Measurements from ENCODE around the gene PLCB4.

The PLCB4 gene

GRCh38 chr20:9506280-9506821 is 437.5 kb downstream of the PLCB4 start:
- no peaks in the 10 kb centered on the region for H3K36me3 ChIP-seq (ENCODE audit: control insufficient read depth, insufficient read depth, low read length)
- H3K27me3 ChIP-seq (ENCODE audit: control insufficient read depth, insufficient read depth, low read length) = peaks cover 84% of the 10 kb centered on the region
- peaks cover 2% of the 10 kb centered on the region; the same call in 1 of the 2 replicates for H3K9me3 ChIP-seq (ENCODE audit: control insufficient read depth, insufficient read depth, low read length)
- no peak overlapping the region for H3K9ac ChIP-seq (ENCODE audit: low read depth, low read length)
- H3K4me1 ChIP-seq (ENCODE audit: control insufficient read depth, insufficient read depth, low read length) = peaks cover 29% of the 10 kb centered on the region
- peak overlapping the region; percentile 49 for H3K4me3 ChIP-seq (ENCODE audit: low read depth, low read length)
- H3K27ac ChIP-seq (ENCODE audit: low read depth, low read length) = no peak overlapping the region

DNA sequence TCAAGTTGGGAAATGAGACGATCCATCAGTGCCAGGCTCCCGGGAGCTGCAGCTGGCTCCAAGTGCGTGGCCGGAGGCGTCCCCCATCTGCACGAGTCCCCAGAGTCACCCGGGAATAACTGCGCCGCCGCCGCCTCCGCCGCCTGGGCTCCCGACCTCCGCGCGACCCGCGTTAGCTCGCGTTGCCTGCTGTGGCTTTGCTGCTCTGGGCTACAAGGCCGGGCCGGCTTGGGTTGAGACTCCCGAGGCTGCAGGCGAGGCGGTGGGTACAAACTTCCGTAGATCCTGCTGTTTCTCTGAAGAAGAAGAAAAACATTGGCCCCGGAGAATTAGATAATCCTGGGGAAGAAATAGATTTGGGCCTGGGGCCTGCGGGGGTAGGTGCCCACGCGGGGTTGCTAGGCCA is 438.1 kb downstream of the PLCB4 start:
- H3K27ac ChIP-seq (ENCODE audit: low read depth, low read length) = no peak overlapping the region
- H3K9ac ChIP-seq (ENCODE audit: low read depth, low read length) = no peak overlapping the region
- H3K9me3 ChIP-seq (ENCODE audit: control insufficient read depth, insufficient read depth, low read length) = peaks cover 2% of the 10 kb centered on the region; the same call in 1 of the 2 replicates
- H3K4me1 ChIP-seq (ENCODE audit: control insufficient read depth, insufficient read depth, low read length) = peaks cover 29% of the 10 kb centered on the region
- no peaks in the 10 kb centered on the region for H3K36me3 ChIP-seq (ENCODE audit: control insufficient read depth, insufficient read depth, low read length)
- H3K27me3 ChIP-seq (ENCODE audit: control insufficient read depth, insufficient read depth, low read length) = peaks cover 89% of the 10 kb centered on the region
- peak overlapping the region; percentile 49 for H3K4me3 ChIP-seq (ENCODE audit: low read depth, low read length)

DNA sequence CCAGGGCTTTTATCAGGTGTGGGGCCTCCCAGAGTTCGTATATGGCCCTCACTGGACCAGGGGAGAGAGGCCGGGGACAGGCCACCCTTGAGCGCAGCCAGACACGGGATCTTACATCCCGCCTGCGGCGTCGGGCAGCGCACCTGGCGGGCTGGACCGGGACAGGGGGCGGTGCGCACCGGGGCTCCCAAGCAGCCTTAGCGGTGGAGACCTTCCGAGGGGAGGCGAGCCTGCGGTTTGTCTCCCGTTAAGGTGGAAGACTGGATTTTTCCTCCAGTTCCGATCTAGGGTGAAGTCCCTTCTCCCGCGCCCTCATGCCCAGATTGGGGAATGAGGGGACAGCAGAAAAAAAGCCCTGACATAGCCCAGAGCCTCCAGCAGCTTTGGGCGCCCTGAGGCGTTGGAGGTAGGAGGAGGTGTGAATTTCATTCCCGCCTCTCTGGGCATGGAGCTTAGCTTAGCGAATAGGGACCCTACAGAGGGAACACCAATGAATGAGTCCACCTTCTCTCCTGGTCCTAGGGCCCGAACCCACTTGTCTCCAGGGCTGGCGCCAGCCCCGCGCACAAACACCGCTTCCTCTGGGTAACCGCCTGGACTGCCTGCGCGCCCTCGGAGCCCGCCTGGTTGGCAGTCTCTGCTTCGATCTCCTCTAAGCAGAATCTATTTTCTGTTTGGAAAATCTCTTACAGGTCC is 438.8 kb downstream of the PLCB4 start:
- Histone ChIP-seq H3K4me3 (ENCODE audit: low read depth, low read length) (peak overlapping the region; percentile 40), H3K9ac (ENCODE audit: low read depth, low read length) (no peak overlapping the region), H3K9me3 (ENCODE audit: control insufficient read depth, insufficient read depth, low read length) (peaks cover 2% of the 10 kb centered on the region; the same call in 1 of the 2 replicates), H3K27me3 (ENCODE audit: control insufficient read depth, insufficient read depth, low read length) (peaks cover 96% of the 10 kb centered on the region), H3K36me3 (ENCODE audit: control insufficient read depth, insufficient read depth, low read length) (no peaks in the 10 kb centered on the region), H3K27ac (ENCODE audit: low read depth, low read length) (no peak overlapping the region), H3K4me1 (ENCODE audit: control insufficient read depth, insufficient read depth, low read length) (peaks cover 29% of the 10 kb centered on the region)

DNA sequence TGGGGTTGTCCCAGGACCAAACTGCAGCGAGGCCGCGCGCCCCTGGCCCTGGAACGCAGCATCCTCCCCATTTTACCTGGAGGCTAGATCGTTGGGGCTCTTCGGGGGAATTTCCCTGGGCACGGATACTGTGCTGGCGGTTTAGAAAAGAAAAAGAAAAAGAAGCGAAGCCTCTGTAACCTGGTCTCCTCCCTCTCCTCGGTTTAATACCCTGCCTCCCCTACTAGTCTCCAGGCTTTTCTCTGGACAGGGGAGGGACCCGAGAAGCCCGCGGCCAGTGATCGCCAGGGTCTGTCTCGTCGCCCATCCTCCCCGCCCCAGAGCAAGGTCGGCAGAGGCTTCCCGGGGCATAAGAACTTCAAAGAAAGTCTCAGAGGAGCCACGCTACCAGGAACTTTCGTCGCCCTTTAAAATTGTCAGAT is 439.4 kb downstream of the PLCB4 start:
- no peaks in the 10 kb centered on the region for H3K36me3 ChIP-seq (ENCODE audit: control insufficient read depth, insufficient read depth, low read length)
- H3K27ac ChIP-seq (ENCODE audit: low read depth, low read length) = no peak overlapping the region
- peaks cover 29% of the 10 kb centered on the region for H3K4me1 ChIP-seq (ENCODE audit: control insufficient read depth, insufficient read depth, low read length)
- peak overlapping the region; percentile 40 for H3K4me3 ChIP-seq (ENCODE audit: low read depth, low read length)
- H3K9me3 ChIP-seq (ENCODE audit: control insufficient read depth, insufficient read depth, low read length) = peaks cover 2% of the 10 kb centered on the region; the same call in 1 of the 2 replicates
- peaks cover 99% of the 10 kb centered on the region for H3K27me3 ChIP-seq (ENCODE audit: control insufficient read depth, insufficient read depth, low read length)
- no peak overlapping the region for H3K9ac ChIP-seq (ENCODE audit: low read depth, low read length)

- H3K9ac ChIP-seq (ENCODE audit: low read depth, low read length) = no peak overlapping the region
- peaks cover 2% of the 10 kb centered on the region; the same call in 1 of the 2 replicates for H3K9me3 ChIP-seq (ENCODE audit: control insufficient read depth, insufficient read depth, low read length)
- H3K4me1 ChIP-seq (ENCODE audit: control insufficient read depth, insufficient read depth, low read length) = peaks cover 32% of the 10 kb centered on the region
- H3K4me3 ChIP-seq (ENCODE audit: low read depth, low read length) = peak overlapping the region; percentile 40
- no peak overlapping the region for H3K27ac ChIP-seq (ENCODE audit: low read depth, low read length)
- H3K36me3 ChIP-seq (ENCODE audit: control insufficient read depth, insufficient read depth, low read length) = no peaks in the 10 kb centered on the region
- H3K27me3 ChIP-seq (ENCODE audit: control insufficient read depth, insufficient read depth, low read length) = peaks cover 100% of the 10 kb centered on the region
Measured at GRCh38 chr20:9508696-9509178, 439.9 kb downstream of the PLCB4 start.

DNA sequence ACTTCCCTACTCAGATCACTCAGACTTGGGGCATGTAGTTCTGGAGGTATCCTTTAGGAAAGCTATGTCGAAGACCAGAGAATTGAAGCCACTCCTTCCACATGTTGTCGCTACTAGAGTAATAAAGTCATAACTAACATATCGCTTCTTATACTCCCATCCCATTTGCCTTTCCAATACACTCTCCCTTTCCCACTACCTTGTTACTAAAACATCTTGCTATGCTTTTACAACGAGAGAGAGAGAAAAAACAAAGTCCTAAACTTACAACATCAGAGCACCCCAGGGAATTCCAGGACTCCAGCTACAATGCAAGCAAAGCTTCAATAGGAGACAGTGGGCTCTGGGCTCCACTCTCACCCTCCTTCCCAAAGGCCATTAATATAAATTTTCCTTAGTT is 440.4 kb downstream of the PLCB4 start:
- peaks cover 34% of the 10 kb centered on the region for H3K4me1 ChIP-seq (ENCODE audit: control insufficient read depth, insufficient read depth, low read length)
- H3K36me3 ChIP-seq (ENCODE audit: control insufficient read depth, insufficient read depth, low read length) = no peaks in the 10 kb centered on the region
- H3K27ac ChIP-seq (ENCODE audit: low read depth, low read length) = no peak overlapping the region
- peaks cover 100% of the 10 kb centered on the region for H3K27me3 ChIP-seq (ENCODE audit: control insufficient read depth, insufficient read depth, low read length)
- no peak overlapping the region for H3K9ac ChIP-seq (ENCODE audit: low read depth, low read length)
- peaks cover 2% of the 10 kb centered on the region; the same call in 1 of the 2 replicates for H3K9me3 ChIP-seq (ENCODE audit: control insufficient read depth, insufficient read depth, low read length)
- peak overlapping the region; percentile 40 for H3K4me3 ChIP-seq (ENCODE audit: low read depth, low read length)

- no peaks in the 10 kb centered on the region for H3K36me3 ChIP-seq (ENCODE audit: control insufficient read depth, insufficient read depth, low read length)
- H3K27ac ChIP-seq (ENCODE audit: low read depth, low read length) = no peak overlapping the region
- no peak overlapping the region for H3K9ac ChIP-seq (ENCODE audit: low read depth, low read length)
- H3K4me1 ChIP-seq (ENCODE audit: control insufficient read depth, insufficient read depth, low read length) = peaks cover 39% of the 10 kb centered on the region
- no peak overlapping the region for H3K4me3 ChIP-seq (ENCODE audit: low read depth, low read length)
- H3K9me3 ChIP-seq (ENCODE audit: control insufficient read depth, insufficient read depth, low read length) = peaks cover 2% of the 10 kb centered on the region; the same call in 1 of the 2 replicates
- peaks cover 100% of the 10 kb centered on the region for H3K27me3 ChIP-seq (ENCODE audit: control insufficient read depth, insufficient read depth, low read length)
Measured at GRCh38 chr20:9510911-9511310, 442.0 kb downstream of the PLCB4 start.

DNA sequence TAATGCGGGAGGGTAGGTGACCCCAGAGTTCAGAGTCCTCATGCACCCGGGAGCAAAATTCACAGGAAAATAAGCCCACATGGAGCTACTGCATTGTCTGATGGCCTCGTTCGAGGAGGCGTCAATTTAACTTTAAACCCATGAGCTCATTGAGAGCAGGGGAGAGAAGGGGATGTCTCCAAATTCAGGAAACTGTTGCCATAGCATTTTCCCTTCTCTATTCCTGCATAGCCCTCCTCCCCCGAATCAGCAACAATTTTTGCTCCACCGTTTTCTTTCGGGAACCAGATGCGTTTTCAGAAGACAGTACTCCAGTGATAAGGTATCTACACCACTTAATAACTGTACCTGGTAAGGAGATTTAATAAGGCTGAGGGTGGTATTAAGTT is 445.2 kb downstream of the PLCB4 start:
- H3K27ac ChIP-seq (ENCODE audit: low read depth, low read length) = no peak overlapping the region
- no peak overlapping the region for H3K9ac ChIP-seq (ENCODE audit: low read depth, low read length)
- H3K27me3 ChIP-seq (ENCODE audit: control insufficient read depth, insufficient read depth, low read length) = peaks cover 99% of the 10 kb centered on the region
- peak overlapping the region; percentile 64 for H3K4me3 ChIP-seq (ENCODE audit: low read depth, low read length)
- H3K36me3 ChIP-seq (ENCODE audit: control insufficient read depth, insufficient read depth, low read length) = no peaks in the 10 kb centered on the region
- peaks cover 32% of the 10 kb centered on the region for H3K4me1 ChIP-seq (ENCODE audit: control insufficient read depth, insufficient read depth, low read length)
- H3K9me3 ChIP-seq (ENCODE audit: control insufficient read depth, insufficient read depth, low read length) = no peaks in the 10 kb centered on the region

- Histone ChIP-seq H3K9ac (ENCODE audit: low read depth, low read length) (no peak within 1 kb of the TSS), H3K4me1 (ENCODE audit: control insufficient read depth, insufficient read depth, low read length) (peaks cover 36% of the 10 kb centered on the region), H3K27me3 (ENCODE audit: control insufficient read depth, insufficient read depth, low read length) (peaks cover 99% of the 10 kb centered on the region), H3K27ac (ENCODE audit: low read depth, low read length) (no peak within 1 kb of the TSS), H3K9me3 (ENCODE audit: control insufficient read depth, insufficient read depth, low read length) (no peaks in the 10 kb centered on the region), H3K4me3 (ENCODE audit: low read depth, low read length) (peak within 1 kb of the TSS; percentile 64), H3K36me3 (ENCODE audit: control insufficient read depth, insufficient read depth, low read length) (no peaks in the 10 kb centered on the region)
Measured at GRCh38 chr20:9514461-9515213, 445.8 kb downstream of the PLCB4 start, which contains the start of gene LAMP5. Gene LAMP5, plus strand, starts transcription at chr20:9514590. Its CDS starts 263 bp downstream, at chr20:9514853.

GRCh38 chr20:9515214-9515585 is 446.3 kb downstream of the PLCB4 start:
- Histone ChIP-seq H3K9ac (ENCODE audit: low read depth, low read length) (no peak overlapping the region), H3K4me3 (ENCODE audit: low read depth, low read length) (peak overlapping the region; percentile 64), H3K27ac (ENCODE audit: low read depth, low read length) (no peak overlapping the region)

More at GRCh38 chr20:9515214-9515585, 446.3 kb downstream of the PLCB4 start:
- Histone ChIP-seq H3K9me3 (ENCODE audit: control insufficient read depth, insufficient read depth, low read length) (no peaks in the 10 kb centered on the region), H3K36me3 (ENCODE audit: control insufficient read depth, insufficient read depth, low read length) (no peaks in the 10 kb centered on the region), H3K4me1 (ENCODE audit: control insufficient read depth, insufficient read depth, low read length) (peaks cover 41% of the 10 kb centered on the region), H3K27me3 (ENCODE audit: control insufficient read depth, insufficient read depth, low read length) (peaks cover 99% of the 10 kb centered on the region)

Measured in HUES48 (cell line).